Peyer's patch (tissue), 4 donors: ENCODE results near the gene NKX1-1. TPM values are rescaled to one million over a fixed set of nuclear protein-coding genes. Genes with fewer than 3 reads are reported as not detected.

Source experiments
- DNase-seq, 3 donors: peaks; one replicate each; pipeline ENCODE4 v3.0.0-alpha.2; 2017 to 2019
- H3K27ac ChIP-seq, 4 donors: fragments of 200-600 bp; sonication (generic); one replicate each; pipeline ENCODE4 v1.5.1; 2016 to 2019
- H3K27me3 ChIP-seq, 2 donors: fragments of 200-600 bp; sonication (generic); one replicate each; pipeline ENCODE4 v1.5.1; 2019
- H3K36me3 ChIP-seq, 3 donors: fragments of 200-600 bp; sonication (generic); one replicate each; pipeline ENCODE4 v1.5.1; 2016 to 2019
- H3K4me1 ChIP-seq, 4 donors: fragments of 200-600 bp; sonication (generic); one replicate each; pipeline ENCODE4 v1.5.1; 2016 to 2019
- H3K4me3 ChIP-seq, 4 donors: fragments of 200-600 bp; sonication (generic); 1 replicate in 3 of 4; 2 replicates in 1 of 4; pipeline ENCODE4 v1.5.1; 2016 to 2019; ENCODE audit warnings: mild to moderate bottlenecking in 1 of 4
- H3K9me3 ChIP-seq, 4 donors: fragments of 200-600 bp; sonication (generic); one replicate each; pipeline ENCODE4 v1.5.1; 2016 to 2019; ENCODE audit warnings: mild to moderate bottlenecking in 1 of 4
- POLR2A ChIP-seq, 2 donors: fragments of 450-650 bp; IDR thresholded peaks; one replicate each; pipeline ENCODE4 v1.5.1; 2017; ENCODE audit warnings: antibody characterized with exemption in 2 of 2, mild to moderate bottlenecking in 2 of 2, moderate library complexity in 2 of 2
- total RNA-seq, 4 donors: library from RNA; depleted of rRNA; stranded (reverse); fragments of >200 nt; gene quantifications; one replicate each; pipeline ENCODE4 v1.1.0, GENCODE V29; 2016
- TF ChIP-seq, protein P1 (sequence below), 6 experiments: fragments of 450-650 bp in 4 of 6; fragments of 200-600 bp in 2 of 6; sonication (generic) in 1 of 6; IDR thresholded peaks; one replicate each; pipeline ENCODE4 v1.5.1; 2017 to 2019; ENCODE audit warnings: antibody characterized with exemption in 6 of 6, mild to moderate bottlenecking in 3 of 6, moderate library complexity in 1 of 6

The NKX1-1 gene
- total RNA-seq, 4 donors from 2014 or later = not detected

DNA sequence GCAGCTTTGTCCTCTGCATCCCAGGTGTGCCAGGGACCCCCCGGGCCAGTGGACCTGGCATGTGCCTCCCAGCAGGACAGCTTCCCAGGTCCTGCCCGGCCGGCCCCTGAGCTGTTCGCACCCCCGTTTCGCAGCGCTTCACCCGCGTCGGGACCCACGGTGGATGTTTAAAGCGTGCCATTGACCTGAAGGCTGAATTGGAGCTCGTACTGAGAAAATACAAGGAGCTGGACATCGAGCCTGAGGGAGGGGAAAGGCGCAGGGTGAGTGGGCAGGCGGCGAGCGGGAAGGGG, 51.3 kb downstream of the NKX1-1 start:
- Histone ChIP-seq H3K4me1 (no peaks in the 10 kb centered on the region), H3K4me3 (no peak overlapping the region), H3K27me3 (no peaks in the 10 kb centered on the region), H3K27ac (no peak overlapping the region), H3K9me3 (no peaks in the 10 kb centered on the region), H3K36me3 (peaks cover 0 to 59% (median 0%) of the 10 kb centered on the region in 3 donors)
- no peak for DNase-seq
- TF ChIP-seq POLR2A (IDR thresholded peaks at IDR 0.05) = no peak
- TF ChIP-seq, protein P1, sequence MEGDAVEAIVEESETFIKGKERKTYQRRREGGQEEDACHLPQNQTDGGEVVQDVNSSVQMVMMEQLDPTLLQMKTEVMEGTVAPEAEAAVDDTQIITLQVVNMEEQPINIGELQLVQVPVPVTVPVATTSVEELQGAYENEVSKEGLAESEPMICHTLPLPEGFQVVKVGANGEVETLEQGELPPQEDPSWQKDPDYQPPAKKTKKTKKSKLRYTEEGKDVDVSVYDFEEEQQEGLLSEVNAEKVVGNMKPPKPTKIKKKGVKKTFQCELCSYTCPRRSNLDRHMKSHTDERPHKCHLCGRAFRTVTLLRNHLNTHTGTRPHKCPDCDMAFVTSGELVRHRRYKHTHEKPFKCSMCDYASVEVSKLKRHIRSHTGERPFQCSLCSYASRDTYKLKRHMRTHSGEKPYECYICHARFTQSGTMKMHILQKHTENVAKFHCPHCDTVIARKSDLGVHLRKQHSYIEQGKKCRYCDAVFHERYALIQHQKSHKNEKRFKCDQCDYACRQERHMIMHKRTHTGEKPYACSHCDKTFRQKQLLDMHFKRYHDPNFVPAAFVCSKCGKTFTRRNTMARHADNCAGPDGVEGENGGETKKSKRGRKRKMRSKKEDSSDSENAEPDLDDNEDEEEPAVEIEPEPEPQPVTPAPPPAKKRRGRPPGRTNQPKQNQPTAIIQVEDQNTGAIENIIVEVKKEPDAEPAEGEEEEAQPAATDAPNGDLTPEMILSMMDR (IDR thresholded peaks at IDR 0.05) = no peak

DNA sequence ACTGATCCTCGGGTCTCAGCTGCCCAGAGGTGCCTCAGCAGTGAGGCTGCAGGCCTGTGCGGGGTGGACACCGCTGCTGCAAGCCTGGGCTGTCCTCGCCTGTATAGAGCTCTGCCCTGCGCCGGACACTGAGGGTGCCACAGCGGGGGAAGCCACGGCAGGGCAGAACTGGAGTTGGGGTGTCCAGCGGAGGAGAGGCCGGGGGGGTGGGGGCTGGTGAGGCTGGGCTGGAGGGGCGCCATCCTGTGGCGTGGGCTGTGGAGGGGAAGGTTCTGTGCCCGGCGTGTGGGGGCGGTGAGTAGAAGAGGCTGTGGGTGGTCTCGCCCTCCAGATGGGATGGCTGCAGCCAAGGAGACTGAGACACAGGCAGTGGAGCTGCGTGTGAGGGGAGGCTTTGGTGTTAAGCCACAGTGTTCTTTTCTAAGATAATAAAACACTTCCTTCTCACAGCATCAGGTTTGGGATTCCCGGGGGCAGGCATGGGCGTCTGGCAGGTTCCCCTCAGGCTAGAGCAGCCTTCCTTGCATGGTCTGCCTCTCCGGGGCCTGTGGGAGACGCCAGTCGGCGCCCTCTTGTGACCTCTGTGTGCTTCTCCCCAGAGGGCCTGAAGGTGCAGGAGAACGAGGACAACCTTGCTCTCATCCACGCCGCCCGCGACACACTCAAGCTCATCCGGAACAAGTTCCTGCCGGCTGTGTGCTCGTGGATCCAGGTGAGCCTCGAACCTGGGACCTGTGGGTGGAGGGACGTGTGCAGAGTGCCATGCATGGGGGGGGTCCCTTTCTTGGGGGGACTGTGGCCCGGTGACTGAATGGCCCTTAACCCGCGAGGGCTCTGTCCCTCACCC, 51.9 kb downstream of the NKX1-1 start:
- Histone ChIP-seq H3K27ac (no peak overlapping the region), H3K9me3 (no peaks in the 10 kb centered on the region), H3K4me1 (peaks cover 0 to 3% (median 0%) of the 10 kb centered on the region in 4 donors), H3K36me3 (peaks cover 0 to 64% (median 0%) of the 10 kb centered on the region in 3 donors), H3K4me3 (no peak overlapping the region), H3K27me3 (no peaks in the 10 kb centered on the region)
- no peak for DNase-seq
- no peak for TF ChIP-seq POLR2A (IDR thresholded peaks at IDR 0.05)
- TF ChIP-seq, protein P1 (IDR thresholded peaks at IDR 0.05) = no peak

DNA sequence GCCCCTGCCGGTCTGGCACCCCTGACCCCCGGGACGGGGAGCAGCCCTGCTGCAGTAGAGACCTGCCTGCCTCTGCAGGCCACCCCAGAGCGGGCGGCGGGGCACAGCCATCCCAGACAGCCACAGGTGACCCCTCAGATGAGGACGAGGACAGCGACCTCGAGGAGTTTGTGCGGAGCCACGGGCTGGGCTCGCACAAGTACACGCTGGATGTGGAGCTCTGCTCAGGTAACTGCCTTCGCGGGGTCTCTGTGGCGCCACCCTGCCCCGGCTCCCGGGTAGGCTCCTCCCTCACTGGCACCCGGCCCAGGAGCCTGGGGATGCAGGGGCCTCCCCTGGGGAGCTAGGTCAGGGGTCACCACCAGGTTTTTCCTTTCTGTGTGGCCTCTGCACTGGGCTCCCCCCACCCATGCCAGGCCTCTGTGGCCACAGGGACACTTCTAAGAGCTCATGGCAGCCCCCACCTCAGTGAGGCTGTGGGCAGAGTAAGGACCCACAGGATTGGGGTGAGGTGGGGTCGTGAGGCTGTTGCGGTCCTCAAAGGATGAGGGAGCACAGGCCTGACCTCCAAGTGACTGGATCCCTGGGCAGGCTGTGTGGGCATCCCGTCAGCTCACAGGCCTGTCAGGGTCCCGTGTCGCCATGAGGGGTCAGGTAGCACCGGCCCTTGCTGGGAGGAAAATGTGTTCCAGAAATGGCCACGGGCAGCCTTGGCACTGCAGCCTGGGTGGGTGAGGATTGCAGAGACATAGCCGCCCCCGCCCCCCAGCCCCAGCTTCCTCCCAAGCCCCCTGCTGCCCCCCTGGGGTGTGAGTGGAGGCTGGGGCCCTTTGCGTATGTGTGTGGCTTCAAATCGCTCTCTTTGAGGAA, 52.8 kb downstream of the NKX1-1 start:
- DNase-seq = no peak
- H3K9me3 ChIP-seq = no peaks in the 10 kb centered on the region
- peaks cover 0 to 13% (median 0%) of the 10 kb centered on the region in 4 donors for H3K4me1 ChIP-seq
- H3K4me3 ChIP-seq = no peak overlapping the region
- no peak overlapping the region for H3K27ac ChIP-seq
- peaks cover 0 to 62% (median 0%) of the 10 kb centered on the region in 3 donors for H3K36me3 ChIP-seq
- TF ChIP-seq, protein P1 (IDR thresholded peaks at IDR 0.05) = no peak
- TF ChIP-seq POLR2A (IDR thresholded peaks at IDR 0.05) = no peak
- H3K27me3 ChIP-seq = no peaks in the 10 kb centered on the region

Other genes with a start within 250 kb of the NKX1-1 start
- 100 to 1,000 TPM in 3 of 4 donors, 10 to 100 TPM in 1; 64.3 to 519 (median 165) TPM for gene SPON2, start 233.9 kb downstream of the NKX1-1 start, total RNA-seq
- gene CTBP1, start 157.3 kb downstream of the NKX1-1 start, total RNA-seq = 100 to 1,000 TPM; 245 to 371 (median 288) TPM
- 100 to 1,000 TPM; 112 to 200 (median 143) TPM for gene MAEA, start 116.6 kb downstream of the NKX1-1 start, total RNA-seq
- gene UVSSA, start 59.2 kb downstream of the NKX1-1 start, total RNA-seq = 100 to 1,000 TPM in 1 of 4 donors, 10 to 100 TPM in 3; 42.2 to 118 (median 77.7) TPM